ENCODE measurements around the gene PKDREJ.
"Not testable (repeated sequence)": the region's sequence is repeated elsewhere in the genome, so short reads cannot be mapped to it uniquely, and the experiment has no call there.

The PKDREJ gene

GRCh38 chr22:46263216-46263590, at the start of gene PKDREJ:
TSS of gene PKDREJ (minus strand) at chr22:46263343. CDS start at chr22:46263322, 21 bp downstream.
- DNase-seq (ENCODE audit: low read depth in 3 of 3, low spot score in 1 of 3): no peak

- not testable (repeated sequence) for DNase-seq (ENCODE audit: low read depth in 3 of 3, low spot score in 1 of 3)
Measured at GRCh38 chr22:46312848-46313247, 49.7 kb upstream of the PKDREJ start.

GRCh38 chr22:46312056-46312455, 48.9 kb upstream of the PKDREJ start:
- no peak for DNase-seq (ENCODE audit: low read depth in 3 of 3, low spot score in 1 of 3)

- no peak for DNase-seq (ENCODE audit: low read depth in 3 of 3, low spot score in 1 of 3)
Measured at GRCh38 chr22:46309526-46310085, 46.5 kb upstream of the PKDREJ start.

- DNase-seq (ENCODE audit: low read depth in 3 of 3, low spot score in 1 of 3): no peak
Measured at GRCh38 chr22:46308283-46308988, 45.3 kb upstream of the PKDREJ start.

GRCh38 chr22:46303347-46303965, 40.3 kb upstream of the PKDREJ start:
- DNase-seq (ENCODE audit: low read depth in 3 of 3, low spot score in 1 of 3): no peak

- no peak for DNase-seq (ENCODE audit: low read depth in 3 of 3, low spot score in 1 of 3)
Measured at GRCh38 chr22:46300491-46300890, 37.3 kb upstream of the PKDREJ start.

GRCh38 chr22:46299101-46299500, 36.0 kb upstream of the PKDREJ start:
- no peak for DNase-seq (ENCODE audit: low read depth in 3 of 3, low spot score in 1 of 3)

GRCh38 chr22:46297151-46297812, 34.1 kb upstream of the PKDREJ start:
- DNase-seq (ENCODE audit: low read depth in 3 of 3, low spot score in 1 of 3): no peak

GRCh38 chr22:46296257-46297150, 33.4 kb upstream of the PKDREJ start, which contains the start of gene GTSE1:
TSS of gene GTSE1 (plus strand) at chr22:46296870. CDS start at chr22:46297401, 531 bp downstream.
- peak; percentile 89 to 95 (median 94) for DNase-seq (ENCODE audit: low read depth in 3 of 3, low spot score in 1 of 3)

- DNase-seq (ENCODE audit: low read depth in 3 of 3, low spot score in 1 of 3): no peak
Measured at GRCh38 chr22:46295277-46295971, 32.3 kb upstream of the PKDREJ start.

GRCh38 chr22:46294784-46295183, 31.6 kb upstream of the PKDREJ start:
- no peak for DNase-seq (ENCODE audit: low read depth in 3 of 3, low spot score in 1 of 3)

GRCh38 chr22:46293577-46294260, 30.6 kb upstream of the PKDREJ start:
- DNase-seq (ENCODE audit: low read depth in 3 of 3, low spot score in 1 of 3): no peak

GRCh38 chr22:46292732-46293131, 29.6 kb upstream of the PKDREJ start:
- DNase-seq (ENCODE audit: low read depth in 3 of 3, low spot score in 1 of 3): no peak

- DNase-seq (ENCODE audit: low read depth in 3 of 3, low spot score in 1 of 3): no peak
Measured at GRCh38 chr22:46292173-46292572, 29.0 kb upstream of the PKDREJ start.

- DNase-seq (ENCODE audit: low read depth in 3 of 3, low spot score in 1 of 3): no peak
Measured at GRCh38 chr22:46290843-46291785, 28.0 kb upstream of the PKDREJ start.

GRCh38 chr22:46290121-46290842, 27.1 kb upstream of the PKDREJ start:
- DNase-seq (ENCODE audit: low read depth in 3 of 3, low spot score in 1 of 3): no peak

All from stimulated activated CD4-positive, alpha-beta T cell treated with anti-CD3 and anti-CD28 coated beads, TNF-alpha, amount 100 ng/mL, for 1 hour (primary cell).